H1 (cell line): Measurements from ENCODE around the gene KRTAP10-12. TPM values are rescaled to one million over a fixed set of nuclear protein-coding genes. Genes with fewer than 3 reads are reported as not detected.
"Not testable (repeated sequence)": the region's sequence is repeated elsewhere in the genome, so short reads cannot be mapped to it uniquely, and the experiment has no call there.

Experiments used
- CTCF ChIA-PET: fragments of 300-600 bp; sonication (Branson Sonifier 250); formaldehyde crosslinking; loops from one replicate; lab custom pipeline; 2021; ENCODE audit not compliant: partially characterized antibody; lab: Charles Lee
- POLR2A ChIA-PET: fragments of 300-600 bp; sonication (Branson Sonifier 250); formaldehyde crosslinking; loops from one replicate; lab custom pipeline; 2021; ENCODE audit warnings: inconsistent platforms; ENCODE audit not compliant: partially characterized antibody; lab: Charles Lee
- DNase-seq, 2 experiments: peaks; one replicate each; pipeline versions ENCODE4 v3.0.0 to v3.0.0-alpha.2; 2010 to 2022; ENCODE audit warnings: low spot score in 2 of 2, low read depth in 1 of 2, mixed read lengths in 1 of 2
- FAIRE-seq: peaks from 2 replicates; lab custom pipeline; 2011; peaks lifted over from hg19 to GRCh38; lab: Jason Lieb, UNC
- H2AFZ ChIP-seq: 2 replicates; pipeline ENCODE4 v1.8.1; 2012; ENCODE audit warnings: low read length, inconsistent platforms
- H2AK5ac ChIP-seq: 2 replicates; pipeline ENCODE4 v1.6.1; 2013; ENCODE audit warnings: low read depth, low read length
- H2BK120ac ChIP-seq: replicated peaks from 2 replicates; pipeline ENCODE3; 2013; ENCODE audit warnings: low read depth, low read length, inconsistent platforms
- H2BK12ac ChIP-seq: 2 replicates; pipeline ENCODE4 v1.6.1; 2013; ENCODE audit warnings: low read depth, low read length
- H2BK15ac ChIP-seq: 2 replicates; pipeline ENCODE4 v1.6.1; 2013; ENCODE audit warnings: low read length
- H2BK20ac ChIP-seq: 2 replicates; pipeline ENCODE4 v1.6.1; 2013; ENCODE audit warnings: low read length
- H2BK5ac ChIP-seq: 2 replicates; pipeline ENCODE4 v1.6.1; 2013; ENCODE audit warnings: low read depth, low read length
- H3K14ac ChIP-seq: 2 replicates; pipeline ENCODE4 v1.6.1; 2013; ENCODE audit warnings: inconsistent platforms; ENCODE audit not compliant: insufficient read length
- H3K18ac ChIP-seq: 2 replicates; pipeline ENCODE4 v1.6.1; 2013; ENCODE audit warnings: low read length; ENCODE audit errors: extremely low read depth
- H3K23ac ChIP-seq: 2 replicates; pipeline ENCODE4 v1.6.1; 2013; ENCODE audit warnings: inconsistent platforms; ENCODE audit not compliant: insufficient read length
- H3K23me2 ChIP-seq: 2 replicates; pipeline ENCODE4 v1.6.1; 2013; ENCODE audit warnings: low read depth, low read length
- H3K27ac ChIP-seq: 2 replicates; pipeline ENCODE4 v1.6.1; 2011; ENCODE audit warnings: low read depth, low read length, inconsistent platforms
- H3K27me3 ChIP-seq, 4 experiments: replicated peaks in 1 of 4; 1 replicate in 1 of 4; 2 replicates in 3 of 4; pipeline versions ENCODE4 v1.6.1 to v1.8.1; 2011 to 2013; ENCODE audit warnings: low read length in 3 of 4, mild to moderate bottlenecking in 3 of 4, inconsistent platforms in 2 of 4, mixed read lengths in 2 of 4, moderate library complexity in 1 of 4; ENCODE audit not compliant: control insufficient read depth in 3 of 4, insufficient read depth in 3 of 4; ENCODE audit errors: extremely low read depth in 1 of 4
- H3K36me3 ChIP-seq, 4 experiments: 2 replicates each; pipeline versions ENCODE4 v1.6.1 to v1.8.1; 2011 to 2013; ENCODE audit warnings: mild to moderate bottlenecking in 4 of 4, low read length in 3 of 4, moderate library complexity in 2 of 4, control low read depth in 1 of 4, inconsistent platforms in 1 of 4; ENCODE audit not compliant: insufficient read depth in 4 of 4, control insufficient read depth in 2 of 4
- H3K4ac ChIP-seq: replicated peaks from 2 replicates; pipeline ENCODE3; 2013; ENCODE audit warnings: low read length, low read depth, mixed read lengths, inconsistent platforms; ENCODE audit not compliant: insufficient read length
- H3K4me1 ChIP-seq, 4 experiments: replicated peaks in 1 of 4; 1 replicate in 1 of 4; 2 replicates in 3 of 4; pipeline versions ENCODE4 v1.6.1 to v1.8.1; 2011 to 2013; ENCODE audit warnings: low read length in 3 of 4, inconsistent platforms in 2 of 4, mixed read lengths in 1 of 4; ENCODE audit not compliant: insufficient read depth in 4 of 4, control insufficient read depth in 3 of 4
- H3K4me2 ChIP-seq, 2 experiments: 2 replicates each; pipeline versions ENCODE4 v1.6.1 to v1.8.1; 2011 to 2013; ENCODE audit warnings: low read depth in 2 of 2, low read length in 2 of 2, control low read depth in 1 of 2, inconsistent platforms in 1 of 2, mild to moderate bottlenecking in 1 of 2; ENCODE audit not compliant: insufficient read depth in 1 of 2
- H3K4me3 ChIP-seq, 4 experiments: fragments of 200-600, 300-600 bp in 1 of 4; sonication (generic), shearing (Covaris generic), sonication (Bioruptor Twin) in 1 of 4; 2 replicates each; pipeline versions ENCODE4 v1.5.1 to v1.8.1; 2011 to 2016; ENCODE audit warnings: low read length in 4 of 4, low read depth in 3 of 4, control low read depth in 2 of 4, inconsistent platforms in 2 of 4, mild to moderate bottlenecking in 2 of 4, mixed read lengths in 1 of 4, moderate library complexity in 1 of 4; ENCODE audit not compliant: insufficient read depth in 2 of 4; ENCODE audit errors: extremely low read depth in 1 of 4
- H3K56ac ChIP-seq: replicated peaks from 2 replicates; pipeline ENCODE3; 2013; ENCODE audit warnings: low read depth, mild to moderate bottlenecking, mixed read lengths, low read length, inconsistent platforms; ENCODE audit not compliant: insufficient read length
- H3K79me1 ChIP-seq: 2 replicates; pipeline ENCODE4 v1.6.1; 2013; ENCODE audit warnings: low read depth, low read length, control low read depth
- H3K79me2 ChIP-seq, 2 experiments: 2 replicates each; pipeline versions ENCODE4 v1.6.1 to v1.8.1; 2012 to 2013; ENCODE audit warnings: low read length in 2 of 2, mild to moderate bottlenecking in 2 of 2, inconsistent platforms in 1 of 2; ENCODE audit not compliant: insufficient read depth in 2 of 2, control insufficient read depth in 1 of 2
- H3K9ac ChIP-seq, 4 experiments: replicated peaks in 1 of 4; 1 replicate in 1 of 4; 2 replicates in 3 of 4; pipeline versions ENCODE4 v1.6.1 to v1.8.1; 2011 to 2013; ENCODE audit warnings: low read depth in 3 of 4, low read length in 3 of 4, control low read depth in 2 of 4, mild to moderate bottlenecking in 2 of 4, moderate library complexity in 2 of 4, inconsistent platforms in 1 of 4; ENCODE audit errors: extremely low read depth in 1 of 4
- H3K9me3 ChIP-seq, 2 experiments: 2 replicates each; pipeline versions ENCODE4 v1.6.1 to v1.8.1; 2012 to 2013; ENCODE audit warnings: mild to moderate bottlenecking in 2 of 2, moderate library complexity in 2 of 2, control low read depth in 1 of 2, inconsistent platforms in 1 of 2, low read depth in 1 of 2, low read length in 1 of 2, mixed read lengths in 1 of 2; ENCODE audit not compliant: insufficient read depth in 2 of 2
- H4K20me1 ChIP-seq, 2 experiments: replicated peaks in 1 of 2; 2 replicates each; pipeline versions ENCODE3 to v1.8.1; 2011 to 2013; ENCODE audit warnings: inconsistent platforms in 2 of 2, low read length in 2 of 2, mild to moderate bottlenecking in 1 of 2; ENCODE audit not compliant: insufficient read depth in 2 of 2, control insufficient read depth in 1 of 2
- H4K5ac ChIP-seq: 2 replicates; pipeline ENCODE4 v1.6.1; 2013; ENCODE audit warnings: low read length, low read depth, mixed read lengths, inconsistent platforms; ENCODE audit not compliant: insufficient read length
- H4K8ac ChIP-seq: 2 replicates; pipeline ENCODE4 v1.8.0; 2013; ENCODE audit warnings: mild to moderate bottlenecking, moderate library complexity, low read length, inconsistent platforms; ENCODE audit not compliant: insufficient read depth; ENCODE audit errors: extremely low read depth
- H4K91ac ChIP-seq: replicated peaks from 2 replicates; pipeline ENCODE3; 2013; ENCODE audit warnings: low read length, mixed read lengths, inconsistent platforms; ENCODE audit not compliant: insufficient read length
- MAX ChIP-seq: IDR thresholded peaks from 2 replicates; pipeline ENCODE4 v1.6.1; 2012; ENCODE audit warnings: inconsistent platforms
- USF2 ChIP-seq: IDR thresholded peaks from 2 replicates; pipeline ENCODE4 v1.6.1; 2011; ENCODE audit warnings: low read length, improper control_type of control experiment
- WGBS, 2 experiments: shearing (Covaris generic) in 1 of 2; methylation state at CpG; one replicate each; pipeline versions ENCODE4 v1.1.6 to v1.1.7; 2013 to 2015; ENCODE audit warnings: low lambda C conversion rate in 2 of 2, mixed read lengths in 2 of 2, inconsistent platforms in 1 of 2, low coverage in 1 of 2, missing lambda C conversion rate in 1 of 2; ENCODE audit not compliant: insufficient replicate concordance in 2 of 2, insufficient coverage in 1 of 2, insufficient read length in 1 of 2; ENCODE audit errors: extremely low coverage in 1 of 2, missing lambda C conversion rate in 1 of 2; 5-methylcytosine and 5-hydroxymethylcytosine counted together
- polyA plus RNA-seq, 7 experiments: library from polyadenylated mRNA; depleted of rRNA in 3 of 7; stranded (reverse) in 5 of 7; unstranded in 2 of 7; fragments of >200 nt in 5 of 7; fragments of 200-250 nt in 2 of 7; gene quantifications; 1 replicate in 5 of 7; 2 replicates in 1 of 7; 4 replicates in 1 of 7; pipeline versions ENCODE4 v1.2.1 to v1.2.3, GENCODE V29; 2011 to 2013; ENCODE audit warnings: missing spikeins in 2 of 7, mixed read lengths in 2 of 7
- total RNA-seq: library from RNA; stranded (reverse); fragmentation: NEBNext Ultra II Directional; extraction: Animal tissue kit (Norgen Biotek cat#: 25700); gene quantifications from 2 replicates; pipeline ENCODE4 v1.2.1, GENCODE V29; 2021

Gene KRTAP10-12
- total and polyA plus RNA-seq, 2 of the 8 experiments (the other 6 are each of a cell fraction or from before 2014, with no cell fraction given): not detected

- H2BK15ac ChIP-seq, H2AFZ ChIP-seq, H3K79me2 ChIP-seq, H4K20me1 ChIP-seq, H3K4me1 ChIP-seq, H3K4ac ChIP-seq, H3K27ac ChIP-seq, H3K4me3 ChIP-seq, POLR2A ChIA-PET, H2AK5ac ChIP-seq, H3K36me3 ChIP-seq, H3K23ac ChIP-seq, H3K27me3 ChIP-seq, H2BK12ac ChIP-seq, H3K79me1 ChIP-seq, H3K9ac ChIP-seq, H3K9me3 ChIP-seq, H3K18ac ChIP-seq, H3K56ac ChIP-seq, H4K8ac ChIP-seq, H4K91ac ChIP-seq, H2BK20ac ChIP-seq, H3K23me2 ChIP-seq, H3K14ac ChIP-seq, H2BK5ac ChIP-seq, H2BK120ac ChIP-seq: not testable (repeated sequence)
- Histone ChIP-seq H4K5ac (peak overlapping the region; percentile 9), H3K4me2 (peak overlapping the region in 1 of 2 experiments; percentile 37; a peak in 1 of 4 replicates)
- 62% methylated on average over 7 of the region's 7 CpGs; no CpG with 5 or more reads in 1 of the 2 experiments for WGBS, 2 experiments
- peak; percentile 55 for FAIRE-seq
- DNase-seq: peak; percentile 10 to 53
- TF ChIP-seq MAX (peak; percentile 69), USF2 (peak; percentile 64)
- CTCF ChIA-PET: interaction anchor here (1.3 kb wide), 1 partner anchor 45 kb away, joined by 3 read pairs; no protein-coding TSS in a partner anchor
Measured at GRCh38 chr21:44661567-44661966, 35.4 kb upstream of the KRTAP10-12 start.
